NCI-H1417 treated with DMSO at 0.1 percent for 48 hours (cell line): Measurements from ENCODE around the gene GPR6.

Experiments used
- DNase-seq: peaks from one replicate; lab custom pipeline; 2025; lab: John Stamatoyannopoulos, UW

Gene GPR6

DNA sequence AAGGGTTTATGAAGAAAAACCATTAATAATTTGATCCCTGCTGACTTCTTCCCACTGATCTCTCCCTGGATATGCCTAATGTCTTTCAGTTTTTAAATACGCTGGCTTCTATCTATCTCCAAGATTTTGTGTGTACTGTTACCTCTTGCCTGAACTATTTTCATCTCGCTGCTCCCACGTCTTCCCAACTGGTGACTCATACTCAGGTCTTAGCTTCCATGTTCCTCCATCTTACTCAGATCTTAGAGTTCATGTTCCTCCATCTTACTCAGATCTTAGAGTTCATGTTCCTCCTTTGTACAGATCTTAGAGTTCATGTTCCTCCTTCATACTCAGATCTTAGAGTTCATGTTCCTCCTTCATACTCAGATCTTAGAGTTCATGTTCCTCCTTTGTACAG is 21.6 kb downstream of the GPR6 start:
- no peak for DNase-seq

DNA sequence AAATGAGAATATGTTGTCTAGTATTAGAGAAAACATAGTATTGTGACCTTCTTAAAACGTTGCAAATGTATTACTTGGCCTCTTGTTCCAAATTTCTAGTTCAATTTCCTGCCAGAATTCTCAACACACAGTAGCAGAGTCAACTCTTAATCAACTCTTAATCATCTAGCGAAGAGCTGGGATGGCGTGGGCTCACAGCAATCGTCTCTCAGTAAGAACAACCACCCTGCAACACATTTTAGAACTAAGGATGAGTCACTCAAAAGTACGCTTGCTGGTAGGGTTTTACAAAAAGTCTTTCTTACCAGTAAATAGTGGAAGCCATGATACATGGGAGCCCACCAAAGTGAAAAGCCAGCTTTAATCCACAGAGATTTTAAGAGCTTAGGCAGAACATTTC is 24.6 kb downstream of the GPR6 start:
- no peak for DNase-seq

DNA sequence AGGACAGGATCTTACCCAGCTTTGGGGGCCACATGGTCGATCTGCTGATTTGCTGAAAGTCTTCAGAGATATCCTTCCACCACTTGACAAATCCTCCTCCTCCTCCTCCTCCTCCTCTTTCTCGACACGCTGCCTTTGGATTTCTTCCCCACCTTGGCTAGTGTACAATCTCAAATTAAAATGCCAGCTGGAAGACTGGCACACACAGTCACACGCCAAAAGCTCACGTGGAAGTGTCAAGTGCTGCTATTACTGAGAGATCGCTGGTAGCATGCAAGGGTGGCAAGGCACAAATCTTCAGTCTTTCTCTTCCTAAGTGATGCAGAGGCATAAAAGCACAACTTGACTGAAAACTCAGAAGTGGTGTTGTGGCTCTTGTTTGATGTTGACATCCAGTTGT is 35.3 kb downstream of the GPR6 start:
- no peak for DNase-seq

GRCh38 chr6:110015206-110015605 is 37.1 kb downstream of the GPR6 start:
- DNase-seq, result no peak

DNA sequence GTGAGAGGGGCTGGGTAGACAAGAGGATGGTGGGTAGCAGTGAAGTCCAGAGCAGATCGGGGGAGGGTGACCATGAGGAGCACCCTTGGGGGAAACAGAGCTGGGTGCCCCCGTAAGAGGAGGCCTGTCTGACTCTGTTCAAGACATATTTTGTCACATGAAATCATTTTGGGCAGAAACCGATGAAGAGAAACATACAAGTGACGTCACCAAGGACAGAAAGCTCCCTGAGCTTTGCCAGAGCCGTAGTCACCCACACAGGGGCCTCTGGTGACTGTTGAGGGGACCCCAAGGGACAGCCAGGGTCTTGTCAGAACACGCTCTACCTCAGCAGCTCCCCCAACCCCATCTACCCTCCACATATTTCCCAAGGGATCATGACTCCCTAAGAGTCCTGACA is 39.2 kb downstream of the GPR6 start:
- DNase-seq, result no peak

GRCh38 chr6:110017946-110018345 is 39.8 kb downstream of the GPR6 start:
- no peak for DNase-seq

- DNase-seq, result no peak
These were observed 40.4 kb downstream of the GPR6 start for GRCh38 chr6:110018486-110018885.

GRCh38 chr6:110020888-110021287 is 42.8 kb downstream of the GPR6 start:
- no peak for DNase-seq

- no peak for DNase-seq
These were observed 51.0 kb downstream of the GPR6 start for GRCh38 chr6:110029144-110029543.
